ENCODE results near the gene DBNL. TPM values are rescaled to one million over a fixed set of nuclear protein-coding genes. Genes with fewer than 3 reads are reported as not detected.
"Not testable (repeated sequence)": the region's sequence is repeated elsewhere in the genome, so short reads cannot be mapped to it uniquely, and the experiment has no call there.

The DBNL gene
- total RNA-seq (70.6 and 81.8 TPM in 2 replicates), polyA plus RNA-seq (87.2 and 91.1 TPM in 2 replicates)

- no peak for TF ChIP-seq EZH2 (IDR thresholded peaks at IDR 0.05; ENCODE audit: borderline replicate concordance)
- no peak for TF ChIP-seq CTCF (IDR thresholded peaks at IDR 0.05; ENCODE audit: poor library complexity)
- TF ChIP-seq EZH2phosphoT487 (IDR thresholded peaks at IDR 0.05; ENCODE audit: low read depth, severe bottlenecking, unreplicated experiment): no peak
- peak within 1 kb of the TSS; percentile 86 for H3K27ac ChIP-seq
- DNase-seq (ENCODE audit: low spot score): peak; percentile 96
- WGBS (ENCODE audit: low lambda C conversion rate, missing lambda C conversion rate): 1% methylated on average over 60 of the region's 74 CpGs
- H3K9me2 ChIP-seq (replicated peaks; ENCODE audit: insufficient read depth): no peaks in the 10 kb centered on the region
- peaks cover 47% of the 10 kb centered on the region for H3K79me2 ChIP-seq
- H3K4me3 ChIP-seq: peak within 1 kb of the TSS; percentile 61
- H2AFZ ChIP-seq: peak within 1 kb of the TSS; percentile 98
- peaks cover 6% of the 10 kb centered on the region for H3K4me1 ChIP-seq (ENCODE audit: insufficient read depth)
- H3K9me3 ChIP-seq (ENCODE audit: low read depth): no peaks in the 10 kb centered on the region
- peaks cover 12% of the 10 kb centered on the region for H4K20me1 ChIP-seq (ENCODE audit: insufficient read depth, poor library complexity, severe bottlenecking)
- H3K27me3 ChIP-seq: no peaks in the 10 kb centered on the region
- peak within 1 kb of the TSS; percentile 93 for H3K4me2 ChIP-seq
- H3K36me3 ChIP-seq (replicated peaks; ENCODE audit: insufficient read depth, low read depth): no peaks in the 10 kb centered on the region
These were observed at the start of gene DBNL for GRCh38 chr7:44044315-44045225. DBNL (plus strand) TSS chr7:44044702; CDS start chr7:44044738, 36 bp downstream.

- H3K79me2 ChIP-seq; DNase-seq (ENCODE audit: low spot score); H3K4me3 ChIP-seq; H4K20me1 ChIP-seq (ENCODE audit: insufficient read depth, poor library complexity, severe bottlenecking); H3K9me2 ChIP-seq (replicated peaks; ENCODE audit: insufficient read depth); H3K4me2 ChIP-seq; H3K27me3 ChIP-seq; H3K9me3 ChIP-seq (ENCODE audit: low read depth); H3K27ac ChIP-seq; H3K4me1 ChIP-seq (ENCODE audit: insufficient read depth); H2AFZ ChIP-seq; H3K36me3 ChIP-seq (replicated peaks; ENCODE audit: insufficient read depth, low read depth): not testable (repeated sequence)
- WGBS (ENCODE audit: low lambda C conversion rate, missing lambda C conversion rate): 100% methylated on average over 3 of the region's 3 CpGs
These were observed 47.0 kb upstream of the DBNL start, which contains the start of gene SPDYE1 for GRCh38 chr7:43997532-43997931. SPDYE1 (plus strand) TSS chr7:43997897; CDS start chr7:43999950, 2,053 bp downstream.

GRCh38 chr7:44012081-44012480 lies 32.4 kb upstream of the DBNL start:
- not testable (repeated sequence) for H2AFZ ChIP-seq; H3K36me3 ChIP-seq (replicated peaks; ENCODE audit: insufficient read depth, low read depth); H3K9me3 ChIP-seq (ENCODE audit: low read depth)

GRCh38 chr7:44015090-44015489 lies 29.4 kb upstream of the DBNL start:
- H3K4me2 ChIP-seq; H3K9me3 ChIP-seq (ENCODE audit: low read depth): not testable (repeated sequence)
- 98% methylated on average over 9 of the region's 12 CpGs for WGBS (ENCODE audit: low lambda C conversion rate, missing lambda C conversion rate)

More at GRCh38 chr7:44012081-44012480, 32.4 kb upstream of the DBNL start:
- H3K4me2 ChIP-seq; H3K79me2 ChIP-seq; DNase-seq (ENCODE audit: low spot score); H3K27me3 ChIP-seq; H3K9me2 ChIP-seq (replicated peaks; ENCODE audit: insufficient read depth); H4K20me1 ChIP-seq (ENCODE audit: insufficient read depth, poor library complexity, severe bottlenecking); H3K4me3 ChIP-seq; H3K27ac ChIP-seq; H3K4me1 ChIP-seq (ENCODE audit: insufficient read depth): not testable (repeated sequence)
- WGBS (ENCODE audit: low lambda C conversion rate, missing lambda C conversion rate): 94% methylated on average over 8 of the region's 8 CpGs

More at GRCh38 chr7:44015090-44015489, 29.4 kb upstream of the DBNL start:
- not testable (repeated sequence) for H3K4me1 ChIP-seq (ENCODE audit: insufficient read depth); H2AFZ ChIP-seq; H3K27me3 ChIP-seq; H3K9me2 ChIP-seq (replicated peaks; ENCODE audit: insufficient read depth); H3K79me2 ChIP-seq; H3K36me3 ChIP-seq (replicated peaks; ENCODE audit: insufficient read depth, low read depth); H3K4me3 ChIP-seq; H3K27ac ChIP-seq; H4K20me1 ChIP-seq (ENCODE audit: insufficient read depth, poor library complexity, severe bottlenecking); DNase-seq (ENCODE audit: low spot score)
